ENCODE data around the gene ALDH2.
A peak's percentile ranks its signal among the peaks of the same experiment; 100 is the strongest.
"Not testable (repeated sequence)": the region's sequence is repeated elsewhere in the genome, so short reads cannot be mapped to it uniquely, and the experiment has no call there.

The ALDH2 gene

GRCh38 chr12:111759991-111760390 lies 6.7 kb upstream of the ALDH2 start:
- DNase-seq: no peak

GRCh38 chr12:111761099-111761498 lies 5.6 kb upstream of the ALDH2 start:
- peak in 1 of 3 experiments; percentile 5 for DNase-seq

GRCh38 chr12:111761706-111762105 lies 5.0 kb upstream of the ALDH2 start:
- no peak for DNase-seq

GRCh38 chr12:111763552-111763951 lies 3.2 kb upstream of the ALDH2 start:
- DNase-seq: not testable (repeated sequence)

GRCh38 chr12:111764120-111764821 lies 2.5 kb upstream of the ALDH2 start:
- no peak for DNase-seq

- DNase-seq: peak in 2 of 3 experiments; percentile 65 to 66
Measured at GRCh38 chr12:111767362-111768158, 827 bp downstream of the ALDH2 start.

GRCh38 chr12:111768159-111768895 lies 1.6 kb downstream of the ALDH2 start:
- peak in 1 of 3 experiments; percentile 29 for DNase-seq

- DNase-seq: no peak
Measured at GRCh38 chr12:111769599-111769998, 2.9 kb downstream of the ALDH2 start.

- DNase-seq: no peak
Measured at GRCh38 chr12:111773801-111774551, 7.2 kb downstream of the ALDH2 start.

GRCh38 chr12:111775205-111776193 lies 8.8 kb downstream of the ALDH2 start:
- no peak for DNase-seq

- no peak for DNase-seq
Measured at GRCh38 chr12:111776836-111777344, 10.2 kb downstream of the ALDH2 start.

GRCh38 chr12:111777345-111778045 lies 10.8 kb downstream of the ALDH2 start:
- DNase-seq: no peak

GRCh38 chr12:111780166-111780565 lies 13.4 kb downstream of the ALDH2 start:
- DNase-seq: no peak

GRCh38 chr12:111780615-111781014 lies 13.9 kb downstream of the ALDH2 start:
- DNase-seq: no peak

GRCh38 chr12:111781085-111781658 lies 14.4 kb downstream of the ALDH2 start:
- DNase-seq: no peak

- DNase-seq: no peak
Measured at GRCh38 chr12:111783046-111783445, 16.3 kb downstream of the ALDH2 start.

- DNase-seq: no peak
Measured at GRCh38 chr12:111784953-111785352, 18.2 kb downstream of the ALDH2 start.

- no peak for DNase-seq
Measured at GRCh38 chr12:111785651-111786050, 18.9 kb downstream of the ALDH2 start.

GRCh38 chr12:111788178-111788654 lies 21.5 kb downstream of the ALDH2 start:
- peak in 1 of 3 experiments; percentile 12 for DNase-seq

- DNase-seq: peak in 1 of 3 experiments; percentile 7
Measured at GRCh38 chr12:111789779-111790178, 23.0 kb downstream of the ALDH2 start.
